Body of pancreas (tissue), 4 donors: ENCODE results near the gene MTCH2. TPM values are rescaled to one million over a fixed set of nuclear protein-coding genes. Genes with fewer than 3 reads are reported as not detected.
"Not testable (repeated sequence)": the region's sequence is repeated elsewhere in the genome, so short reads cannot be mapped to it uniquely, and the experiment has no call there.

Experiments used
- ATAC-seq: fragments of 150-250 bp; one replicate; pipeline ENCODE4 v1.9.1; 2016
- DNase-seq, 4 donors: peaks; one replicate each; pipeline ENCODE4 v3.0.0-alpha.2; 2019
- H3K27ac ChIP-seq, 4 donors: fragments of 200-600 bp; sonication (generic); 1 replicate in 3 of 4; 2 replicates in 1 of 4; pipeline versions ENCODE4 v1.5.1 to v1.6.1; 2016 to 2019; ENCODE audit warnings: mild to moderate bottlenecking in 1 of 4, mixed read lengths in 1 of 4, moderate library complexity in 1 of 4
- H3K27me3 ChIP-seq, 2 donors: fragments of 200-600 bp; sonication (generic); one replicate each; pipeline ENCODE4 v1.6.0; 2016; ENCODE audit warnings: mild to moderate bottlenecking in 1 of 2
- H3K36me3 ChIP-seq, 2 donors: fragments of 200-600 bp; sonication (generic); replicated peaks in 1 of 2; 2 replicates each; pipeline ENCODE4 v1.5.1; 2016; ENCODE audit warnings: low read depth in 2 of 2; ENCODE audit not compliant: insufficient read depth in 1 of 2
- H3K4me1 ChIP-seq: fragments of 200-600 bp; sonication (generic); one replicate; pipeline ENCODE4 v1.6.0; 2016
- H3K4me3 ChIP-seq, 2 donors: fragments of 200-600 bp; sonication (generic); 1 replicate in 1 of 2; 2 replicates in 1 of 2; pipeline ENCODE4 v1.5.1; 2016 to 2019
- H3K9me3 ChIP-seq, 3 donors: fragments of 200-600 bp; sonication (generic); 1 replicate in 2 of 3; 2 replicates in 1 of 3; pipeline ENCODE4 v1.5.1; 2016
- POLR2A ChIP-seq, 3 donors: fragments of 450-650 bp; IDR thresholded peaks; one replicate each; pipeline ENCODE4 v1.6.1; 2016; ENCODE audit warnings: antibody characterized with exemption in 3 of 3, mild to moderate bottlenecking in 2 of 3
- WGBS, 2 donors: methylation state at CpG; one replicate each; pipeline ENCODE4 v1.1.5; 2017; 5-methylcytosine and 5-hydroxymethylcytosine counted together
- intact Hi-C: fragments of 100-400 bp; cut with DNase I; formaldehyde crosslinking; loops from one replicate; pipeline ENCODE4 v1.15.1; 2023
- total RNA-seq, 2 donors: library from RNA; depleted of rRNA; stranded (reverse); fragments of >200 nt; gene quantifications; one replicate each; pipeline ENCODE4 v1.1.0, GENCODE V29; 2016
- TF ChIP-seq, protein P1 (sequence below), 7 experiments: fragments of 450-650 bp in 4 of 7; fragments of 200-600 bp in 3 of 7; sonication (generic) in 3 of 7; IDR thresholded peaks; one replicate each; pipeline ENCODE4 v1.5.1; 2016 to 2019; ENCODE audit warnings: antibody characterized with exemption in 7 of 7

The MTCH2 gene
- total RNA-seq, 2 donors from 2014 or later: 15.5 to 21.0 TPM

DNA sequence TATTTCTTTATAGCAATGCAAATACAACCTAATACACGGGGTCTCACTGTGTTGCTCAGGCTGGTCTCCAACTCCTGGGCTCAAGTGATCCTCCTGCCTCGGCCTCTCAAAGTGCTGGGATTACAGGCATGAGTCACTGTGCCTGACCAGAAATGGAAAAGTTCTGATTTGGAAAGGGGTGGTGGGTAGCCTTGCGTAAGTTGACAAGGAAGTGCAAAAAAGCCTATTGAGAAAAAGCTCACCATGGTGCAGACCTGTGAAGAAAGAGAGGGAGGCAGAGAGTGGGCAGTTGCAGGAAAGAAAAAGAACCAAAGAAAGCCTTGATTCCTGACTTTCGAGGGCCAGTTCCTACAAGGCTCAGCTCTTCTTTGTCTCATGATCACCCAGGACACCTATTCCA lies 45.8 kb upstream of the MTCH2 start:
- H3K27ac ChIP-seq: no peak overlapping the region

DNA sequence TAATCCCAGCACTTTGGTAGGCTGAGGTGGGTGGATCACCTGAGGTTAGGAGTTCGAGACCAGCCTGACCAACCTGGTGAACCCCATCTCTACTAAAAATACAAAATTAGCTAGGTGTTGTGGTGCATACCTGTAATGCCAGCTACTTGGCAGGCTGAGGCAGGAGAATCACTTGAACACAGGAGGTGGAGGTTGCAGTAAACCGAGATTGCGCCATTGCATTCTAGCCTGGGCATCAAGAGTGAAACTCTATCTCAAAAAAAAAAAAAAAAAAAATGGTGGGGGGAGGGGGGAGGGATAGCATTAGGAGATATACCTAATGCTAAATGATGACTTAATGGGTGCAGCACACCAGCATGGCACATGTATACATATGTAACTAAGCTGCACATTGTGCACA lies 44.3 kb upstream of the MTCH2 start:
- H3K4me1 ChIP-seq, H3K9me3 ChIP-seq, DNase-seq, ATAC-seq, H3K27ac ChIP-seq, H3K27me3 ChIP-seq, intact Hi-C loops, H3K36me3 ChIP-seq, H3K4me3 ChIP-seq: not testable (repeated sequence)
- WGBS, 2 donors: 96 to 97% methylated on average over 3 of the region's 3 CpGs

More for the DNA sequence above, 45.8 kb upstream of the MTCH2 start:
- TF ChIP-seq, protein P1, sequence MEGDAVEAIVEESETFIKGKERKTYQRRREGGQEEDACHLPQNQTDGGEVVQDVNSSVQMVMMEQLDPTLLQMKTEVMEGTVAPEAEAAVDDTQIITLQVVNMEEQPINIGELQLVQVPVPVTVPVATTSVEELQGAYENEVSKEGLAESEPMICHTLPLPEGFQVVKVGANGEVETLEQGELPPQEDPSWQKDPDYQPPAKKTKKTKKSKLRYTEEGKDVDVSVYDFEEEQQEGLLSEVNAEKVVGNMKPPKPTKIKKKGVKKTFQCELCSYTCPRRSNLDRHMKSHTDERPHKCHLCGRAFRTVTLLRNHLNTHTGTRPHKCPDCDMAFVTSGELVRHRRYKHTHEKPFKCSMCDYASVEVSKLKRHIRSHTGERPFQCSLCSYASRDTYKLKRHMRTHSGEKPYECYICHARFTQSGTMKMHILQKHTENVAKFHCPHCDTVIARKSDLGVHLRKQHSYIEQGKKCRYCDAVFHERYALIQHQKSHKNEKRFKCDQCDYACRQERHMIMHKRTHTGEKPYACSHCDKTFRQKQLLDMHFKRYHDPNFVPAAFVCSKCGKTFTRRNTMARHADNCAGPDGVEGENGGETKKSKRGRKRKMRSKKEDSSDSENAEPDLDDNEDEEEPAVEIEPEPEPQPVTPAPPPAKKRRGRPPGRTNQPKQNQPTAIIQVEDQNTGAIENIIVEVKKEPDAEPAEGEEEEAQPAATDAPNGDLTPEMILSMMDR (IDR thresholded peaks at IDR 0.05): no peak
- TF ChIP-seq POLR2A (IDR thresholded peaks at IDR 0.05): no peak
- Histone ChIP-seq H3K4me1 (no peaks in the 10 kb centered on the region), H3K27me3 (no peaks in the 10 kb centered on the region), H3K9me3 (no peaks in the 10 kb centered on the region), H3K36me3 (no peaks in the 10 kb centered on the region), H3K4me3 (no peak overlapping the region)
- ATAC-seq: no peak
- intact Hi-C loops: no loop called here
- 87 to 98% methylated on average over 3 to 4 of the region's 4 CpGs for WGBS, 2 donors
- no peak for DNase-seq

DNA sequence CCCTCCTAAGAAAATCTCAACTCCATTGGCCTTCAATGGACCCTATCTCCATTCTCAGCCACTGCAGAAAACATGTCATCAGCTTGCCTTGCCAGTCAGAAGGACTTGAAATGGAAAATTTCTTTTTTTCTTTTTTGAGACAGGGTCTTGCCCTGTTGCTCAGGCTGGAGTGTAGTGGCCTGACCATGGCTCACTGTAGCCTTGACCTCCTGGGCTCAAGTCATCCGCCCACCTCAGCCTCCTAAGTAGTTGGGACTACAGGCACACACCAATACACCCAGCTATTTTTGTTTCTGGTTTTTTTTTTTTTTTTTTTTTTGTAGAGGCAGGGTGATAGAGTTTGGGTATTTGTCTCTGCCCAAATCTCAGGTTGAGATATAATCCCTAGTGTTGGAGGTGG lies 43.8 kb upstream of the MTCH2 start:
- H3K4me3 ChIP-seq: no peak overlapping the region
- intact Hi-C loops: no loop called here
- H3K4me1 ChIP-seq: no peaks in the 10 kb centered on the region
- ATAC-seq (no peak), DNase-seq (no peak)
- WGBS, 2 donors: 91 to 100% methylated on average over 1 of the region's 1 CpG
- no peak overlapping the region for H3K27ac ChIP-seq
- no peaks in the 10 kb centered on the region for H3K27me3 ChIP-seq
- no peak for TF ChIP-seq POLR2A (IDR thresholded peaks at IDR 0.05)
- TF ChIP-seq, protein P1 (IDR thresholded peaks at IDR 0.05): no peak
- no peaks in the 10 kb centered on the region for H3K36me3 ChIP-seq
- H3K9me3 ChIP-seq: no peaks in the 10 kb centered on the region

DNA sequence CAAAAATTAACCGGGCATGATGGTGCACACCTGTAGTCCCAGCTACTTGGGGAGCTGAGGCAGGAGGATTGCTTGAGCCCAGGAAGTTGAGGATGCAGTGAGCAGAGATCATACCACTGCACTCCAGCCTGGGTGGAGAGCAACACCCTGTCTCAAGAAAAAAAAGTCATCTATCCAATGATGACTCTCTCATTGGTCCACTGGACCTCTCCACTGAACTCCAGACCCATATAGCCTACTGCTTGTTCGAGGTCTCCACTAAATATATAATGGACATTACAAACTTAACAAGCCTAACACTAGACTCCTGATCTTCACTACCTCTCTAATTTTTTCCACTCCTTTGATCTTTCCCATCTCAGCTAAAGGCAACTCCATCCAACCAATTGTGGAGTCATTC lies 33.5 kb upstream of the MTCH2 start:
- no peak overlapping the region for H3K4me3 ChIP-seq
- no peaks in the 10 kb centered on the region for H3K27me3 ChIP-seq
- DNase-seq: no peak
- H3K4me1 ChIP-seq: no peaks in the 10 kb centered on the region
- H3K9me3 ChIP-seq: no peaks in the 10 kb centered on the region
- TF ChIP-seq, protein P1 (IDR thresholded peaks at IDR 0.05): no peak
- no peak for TF ChIP-seq POLR2A (IDR thresholded peaks at IDR 0.05)
- WGBS, 2 donors: 75 to 80% methylated on average over 2 of the region's 2 CpGs
- intact Hi-C loops: no loop called here
- H3K36me3 ChIP-seq: no peaks in the 10 kb centered on the region
- no peak for ATAC-seq
- no peak overlapping the region for H3K27ac ChIP-seq

DNA sequence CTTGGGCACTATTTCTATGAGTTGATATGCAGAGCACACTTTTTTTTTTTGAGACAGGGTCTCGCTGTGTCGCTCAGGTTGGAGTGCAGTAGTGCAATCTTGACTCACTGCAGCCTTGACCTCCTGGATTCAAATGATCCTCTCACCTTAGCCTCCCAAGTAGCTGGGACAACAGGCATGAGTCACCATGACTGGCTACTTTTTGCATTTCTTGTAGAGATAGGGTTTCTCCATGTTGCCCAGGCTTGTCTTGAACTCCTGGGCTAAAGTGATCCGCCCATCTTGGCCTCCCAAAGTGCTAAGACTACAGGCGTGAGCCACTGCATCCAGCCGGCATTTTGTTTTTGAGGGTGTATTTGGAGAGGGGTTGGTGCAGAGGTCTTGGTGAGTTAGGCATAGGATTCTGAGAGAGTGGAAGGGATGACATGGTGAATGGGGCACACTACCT lies 29.9 kb upstream of the MTCH2 start:
- no peaks in the 10 kb centered on the region for H3K9me3 ChIP-seq
- H3K27me3 ChIP-seq: no peaks in the 10 kb centered on the region
- no peak overlapping the region for H3K27ac ChIP-seq
- no peak for DNase-seq
- no peak for ATAC-seq
- intact Hi-C loops: no loop called here
- WGBS, 2 donors: 78 to 90% methylated on average over 5 of the region's 5 CpGs
- H3K36me3 ChIP-seq: no peaks in the 10 kb centered on the region
- H3K4me1 ChIP-seq: no peaks in the 10 kb centered on the region
- H3K4me3 ChIP-seq: no peak overlapping the region
- no peak for TF ChIP-seq POLR2A (IDR thresholded peaks at IDR 0.05)
- TF ChIP-seq, protein P1 (IDR thresholded peaks at IDR 0.05): no peak
